Prostate gland (tissue), 2 donors: Measurements from ENCODE around the gene LIPE. TPM values are rescaled to one million over a fixed set of nuclear protein-coding genes. Genes with fewer than 3 reads are reported as not detected.

Experiments used
- DNase-seq: peaks from one replicate; pipeline ENCODE4 v3.0.0-alpha.2; 2019; ENCODE audit warnings: low spot score
- H3K27ac ChIP-seq, 2 donors: fragments of 200-600 bp; sonication (generic); 2 replicates each; pipeline ENCODE4 v1.5.1; 2017 to 2019
- H3K27me3 ChIP-seq: fragments of 200-600 bp; sonication (generic); replicated peaks from 2 replicates; pipeline ENCODE4 v1.5.1; 2019; ENCODE audit not compliant: insufficient read depth
- H3K36me3 ChIP-seq, 2 donors: fragments of 200-600 bp; sonication (generic); 1 replicate in 1 of 2; 2 replicates in 1 of 2; pipeline versions ENCODE4 v1.5.1 to v1.8.1; 2017 to 2019
- H3K4me1 ChIP-seq: fragments of 200-600 bp; sonication (generic); replicated peaks from 2 replicates; pipeline ENCODE4 v1.5.1; 2019
- H3K4me3 ChIP-seq, 2 donors: fragments of 200-600 bp; sonication (generic); 2 replicates each; pipeline ENCODE4 v1.5.1; 2017 to 2019
- H3K9me3 ChIP-seq: fragments of 200-600 bp; sonication (generic); 2 replicates; pipeline ENCODE4 v1.5.1; 2017
- CTCF ChIP-seq, 4 experiments: fragments of 200-600 bp in 2 of 4; fragments of 450-650 bp in 2 of 4; sonication (generic) in 2 of 4; IDR thresholded peaks; 1 replicate in 3 of 4; 2 replicates in 1 of 4; pipeline ENCODE4 v1.5.1; 2016 to 2019; ENCODE audit warnings: antibody characterized with exemption in 4 of 4, mild to moderate bottlenecking in 2 of 4, moderate library complexity in 2 of 4
- POLR2A ChIP-seq: fragments of 450-650 bp; IDR thresholded peaks from one replicate; pipeline ENCODE4 v1.6.1; 2016; ENCODE audit warnings: antibody characterized with exemption, mild to moderate bottlenecking
- POLR2AphosphoS5 ChIP-seq: sonication (generic); formaldehyde crosslinking; IDR thresholded peaks from one replicate; pipeline ENCODE4 v1.6.1; 2017; ENCODE audit warnings: antibody characterized with exemption
- WGBS: methylation state at CpG from one replicate; pipeline ENCODE4 v1.1.5; 2018; 5-methylcytosine and 5-hydroxymethylcytosine counted together
- intact Hi-C: fragments of 100-400 bp; cut with DNase I; formaldehyde crosslinking; loops from one replicate; pipeline ENCODE4 v1.14.2; 2022
- total RNA-seq, 2 donors: library from RNA; depleted of rRNA; stranded (reverse); fragments of >200 nt; gene quantifications; one replicate each; pipeline ENCODE4 v1.1.0, GENCODE V29; 2016

LIPE gene
- total RNA-seq, 2 donors from 2014 or later, result 10.2 to 24.8 TPM

GRCh38 chr19:42389899-42390298, 37.3 kb downstream of the LIPE start, which contains the start of gene CNFN:
Gene CNFN, minus strand, starts transcription at chr19:42390297. Its CDS starts 1,260 bp downstream, at chr19:42389037.
- H3K4me3 ChIP-seq, result no peak within 1 kb of the TSS
- no peaks in the 10 kb centered on the region for H3K36me3 ChIP-seq
- H3K4me1 ChIP-seq, result no peaks in the 10 kb centered on the region
- H3K9me3 ChIP-seq, result no peaks in the 10 kb centered on the region
- H3K27ac ChIP-seq, result no peak within 1 kb of the TSS
- intact Hi-C loops, result loop anchor here (10.0 kb wide), 1 partner anchor 175 kb away; the partner anchor contains the start of gene DEDD2
- no peaks in the 10 kb centered on the region for H3K27me3 ChIP-seq
- whole genome bisulfite sequencing, result 46% methylated on average over 12 of the region's 12 CpGs
- TF ChIP-seq POLR2A (no peak), CTCF (IDR thresholded peaks at IDR 0.05) (no peak), POLR2AphosphoS5 (no peak)
- DNase-seq, result no peak

- no peaks in the 10 kb centered on the region for H3K27me3 ChIP-seq
- no peaks in the 10 kb centered on the region for H3K4me1 ChIP-seq
- no peaks in the 10 kb centered on the region for H3K9me3 ChIP-seq
- no peak for TF ChIP-seq POLR2A
- no peak for TF ChIP-seq CTCF (IDR thresholded peaks at IDR 0.05)
- no peak for TF ChIP-seq POLR2AphosphoS5
- H3K27ac ChIP-seq, result no peak overlapping the region
- no peak for DNase-seq
- H3K36me3 ChIP-seq, result no peaks in the 10 kb centered on the region
- intact Hi-C loops, result no loop called here
- 78% methylated on average over 20 of the region's 20 CpGs for WGBS
- no peak overlapping the region for H3K4me3 ChIP-seq
These were observed 38.2 kb downstream of the LIPE start for GRCh38 chr19:42388851-42389489.

- TF ChIP-seq CTCF (IDR thresholded peaks at IDR 0.05), result peak; percentile 12 to 64 (median 38)
- peak; percentile 61 for TF ChIP-seq POLR2AphosphoS5
- peak; percentile 34 for TF ChIP-seq POLR2A
- intact Hi-C loops, result no loop called here
- peak; percentile 67 for DNase-seq
- H3K27ac ChIP-seq, result peak overlapping the region; percentile 69 to 76
- no peaks in the 10 kb centered on the region for H3K4me1 ChIP-seq
- no peaks in the 10 kb centered on the region for H3K27me3 ChIP-seq
- H3K4me3 ChIP-seq, result peak overlapping the region; percentile 29 to 37
- H3K36me3 ChIP-seq, result no peaks in the 10 kb centered on the region
- 2% methylated on average over 42 of the region's 48 CpGs for WGBS
- no peaks in the 10 kb centered on the region for H3K9me3 ChIP-seq
These were observed 40.0 kb downstream of the LIPE start for GRCh38 chr19:42386974-42387707.

- DNase-seq, result no peak
- no peaks in the 10 kb centered on the region for H3K27me3 ChIP-seq
- 76% methylated on average over 6 of the region's 6 CpGs for WGBS
- no peak for TF ChIP-seq CTCF (IDR thresholded peaks at IDR 0.05)
- no peak for TF ChIP-seq POLR2AphosphoS5
- H3K27ac ChIP-seq, result no peak overlapping the region
- no peaks in the 10 kb centered on the region for H3K36me3 ChIP-seq
- no peak overlapping the region for H3K4me3 ChIP-seq
- H3K9me3 ChIP-seq, result no peaks in the 10 kb centered on the region
- intact Hi-C loops, result no loop called here
- no peaks in the 10 kb centered on the region for H3K4me1 ChIP-seq
These were observed 47.0 kb downstream of the LIPE start for GRCh38 chr19:42380155-42380554.
